ENCODE data around the gene RANBP3L.
"Not testable (repeated sequence)": the region's sequence is repeated elsewhere in the genome, so short reads cannot be mapped to it uniquely, and the experiment has no call there.

RANBP3L gene, protein sequence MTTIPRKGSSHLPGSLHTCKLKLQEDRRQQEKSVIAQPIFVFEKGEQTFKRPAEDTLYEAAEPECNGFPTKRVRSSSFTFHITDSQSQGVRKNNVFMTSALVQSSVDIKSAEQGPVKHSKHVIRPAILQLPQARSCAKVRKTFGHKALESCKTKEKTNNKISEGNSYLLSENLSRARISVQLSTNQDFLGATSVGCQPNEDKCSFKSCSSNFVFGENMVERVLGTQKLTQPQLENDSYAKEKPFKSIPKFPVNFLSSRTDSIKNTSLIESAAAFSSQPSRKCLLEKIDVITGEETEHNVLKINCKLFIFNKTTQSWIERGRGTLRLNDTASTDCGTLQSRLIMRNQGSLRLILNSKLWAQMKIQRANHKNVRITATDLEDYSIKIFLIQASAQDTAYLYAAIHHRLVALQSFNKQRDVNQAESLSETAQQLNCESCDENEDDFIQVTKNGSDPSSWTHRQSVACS

GRCh38 chr5:36301858-36302603 is at the start of gene RANBP3L:
Gene RANBP3L (minus strand): TSS chr5:36301902. CDS start chr5:36301416, 486 bp downstream.
- peak; percentile 12 for DNase-seq (ENCODE audit: low spot score)

DNA sequence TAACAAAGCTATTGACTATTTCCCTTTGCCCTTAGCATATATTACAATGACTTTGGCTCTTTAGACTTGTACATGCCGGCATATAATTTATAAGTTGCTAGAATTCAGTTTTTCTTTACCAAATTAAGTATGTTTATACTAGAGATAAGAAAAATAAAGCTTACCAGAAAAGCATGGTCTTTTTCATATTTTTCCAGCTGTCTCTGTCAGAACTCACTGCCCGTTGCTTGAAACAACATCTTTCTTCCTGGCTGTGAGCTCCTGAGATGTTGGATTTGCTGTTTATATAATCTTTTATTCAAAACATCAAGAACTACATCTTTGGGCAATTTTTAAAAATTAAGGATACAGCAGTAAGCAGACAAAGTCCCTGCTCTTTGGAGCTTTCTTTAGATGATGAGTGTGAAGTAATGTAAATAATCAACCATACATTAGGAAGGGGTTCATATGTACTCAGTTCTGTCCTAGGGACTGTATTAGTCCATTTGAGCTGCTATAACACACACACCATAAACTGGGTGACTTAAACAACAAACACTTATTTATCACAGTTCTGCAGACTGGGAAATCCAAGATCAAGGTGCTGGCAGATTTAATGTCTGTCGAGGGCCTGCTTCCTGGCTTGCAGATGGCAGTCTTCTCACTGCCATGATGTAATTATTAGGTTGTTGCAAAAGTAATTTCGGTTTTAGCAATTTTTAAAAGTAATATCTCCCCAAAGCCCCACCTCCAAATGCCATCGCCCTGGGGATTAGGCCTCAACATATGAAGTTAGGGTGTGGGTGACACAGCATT is 45.4 kb upstream of the RANBP3L start:
- DNase-seq (ENCODE audit: low spot score), result no peak

DNA sequence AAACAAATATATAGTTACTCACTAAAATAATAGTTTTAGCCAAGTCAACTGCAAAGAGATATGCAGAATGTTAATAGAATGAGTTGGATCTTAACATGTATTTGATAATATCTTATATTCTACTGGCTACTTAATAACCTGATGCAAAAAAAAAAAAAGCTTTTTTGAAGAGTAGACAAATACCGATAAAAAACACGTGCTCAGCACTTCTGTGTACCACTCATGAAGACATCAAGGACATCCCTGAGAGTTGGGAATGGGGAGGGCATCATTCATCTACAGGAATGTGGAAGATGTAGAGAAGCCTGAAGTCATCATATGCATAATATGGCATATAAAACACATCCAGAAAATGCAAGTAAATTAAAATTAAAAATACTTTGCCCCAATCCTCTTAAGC is 43.2 kb upstream of the RANBP3L start:
- DNase-seq (ENCODE audit: low spot score), result no peak

- DNase-seq (ENCODE audit: low spot score), result not testable (repeated sequence)
These were observed 40.0 kb upstream of the RANBP3L start for GRCh38 chr5:36341720-36342119.

DNA sequence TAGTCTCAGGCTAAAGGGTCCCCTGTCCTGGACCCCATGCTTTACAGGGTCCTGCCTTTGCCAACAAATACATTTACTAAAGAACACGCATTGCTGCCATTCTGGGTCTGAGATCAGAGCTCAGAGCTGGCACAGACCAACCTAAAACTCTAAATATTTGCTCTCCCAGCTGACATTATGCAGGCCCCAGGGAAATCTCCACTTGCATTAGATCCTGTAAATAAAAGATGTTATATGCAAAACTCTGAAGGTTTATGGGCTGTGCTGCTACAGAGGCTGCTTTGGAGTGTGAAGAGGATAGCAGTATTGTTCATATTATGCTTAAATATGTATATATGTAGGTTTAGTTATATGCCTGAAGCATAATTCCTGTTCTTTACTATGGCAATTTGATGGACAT is 35.9 kb upstream of the RANBP3L start:
- no peak for DNase-seq (ENCODE audit: low spot score)

GRCh38 chr5:36334315-36334714 is 32.6 kb upstream of the RANBP3L start:
- no peak for DNase-seq (ENCODE audit: low spot score)

DNA sequence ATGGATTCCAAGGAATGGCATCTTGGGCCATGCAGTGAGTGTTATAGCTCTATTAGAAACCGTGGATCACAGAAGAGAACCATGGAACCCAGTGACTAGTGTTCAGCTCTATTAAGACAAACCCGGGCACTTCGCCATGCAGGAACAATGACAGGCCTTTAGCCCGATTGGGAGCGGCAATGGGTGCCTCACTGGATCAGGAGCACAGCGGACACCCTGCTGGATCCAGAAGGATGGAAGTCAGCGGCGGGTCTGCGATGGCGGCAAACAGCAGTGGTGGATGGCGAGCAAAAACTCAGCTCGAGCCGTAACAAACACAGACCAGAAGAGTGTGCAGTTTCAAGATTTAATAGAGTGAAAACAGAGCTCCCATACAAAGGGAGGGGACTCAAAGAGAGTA is 31.0 kb upstream of the RANBP3L start:
- not testable (repeated sequence) for DNase-seq (ENCODE audit: low spot score)

DNA sequence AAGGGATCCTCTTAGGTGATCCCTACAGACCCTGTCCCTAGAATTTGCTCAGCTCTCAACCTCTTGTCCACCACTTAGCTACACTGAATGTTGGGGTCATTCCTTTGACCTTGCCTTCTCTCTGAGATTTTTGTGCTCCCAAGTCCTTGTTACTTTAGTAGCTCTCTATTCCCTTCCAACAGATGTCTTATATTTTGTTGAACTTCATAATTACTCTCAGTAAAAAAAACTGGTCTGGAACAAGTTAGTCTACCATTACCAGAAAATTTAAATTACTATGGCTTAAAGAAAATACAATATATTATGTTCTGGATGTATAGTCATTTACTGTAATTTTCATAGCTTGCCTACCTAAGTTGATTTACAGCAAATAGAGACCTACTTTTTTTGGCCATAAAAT is 23.5 kb upstream of the RANBP3L start:
- no peak for DNase-seq (ENCODE audit: low spot score)

DNA sequence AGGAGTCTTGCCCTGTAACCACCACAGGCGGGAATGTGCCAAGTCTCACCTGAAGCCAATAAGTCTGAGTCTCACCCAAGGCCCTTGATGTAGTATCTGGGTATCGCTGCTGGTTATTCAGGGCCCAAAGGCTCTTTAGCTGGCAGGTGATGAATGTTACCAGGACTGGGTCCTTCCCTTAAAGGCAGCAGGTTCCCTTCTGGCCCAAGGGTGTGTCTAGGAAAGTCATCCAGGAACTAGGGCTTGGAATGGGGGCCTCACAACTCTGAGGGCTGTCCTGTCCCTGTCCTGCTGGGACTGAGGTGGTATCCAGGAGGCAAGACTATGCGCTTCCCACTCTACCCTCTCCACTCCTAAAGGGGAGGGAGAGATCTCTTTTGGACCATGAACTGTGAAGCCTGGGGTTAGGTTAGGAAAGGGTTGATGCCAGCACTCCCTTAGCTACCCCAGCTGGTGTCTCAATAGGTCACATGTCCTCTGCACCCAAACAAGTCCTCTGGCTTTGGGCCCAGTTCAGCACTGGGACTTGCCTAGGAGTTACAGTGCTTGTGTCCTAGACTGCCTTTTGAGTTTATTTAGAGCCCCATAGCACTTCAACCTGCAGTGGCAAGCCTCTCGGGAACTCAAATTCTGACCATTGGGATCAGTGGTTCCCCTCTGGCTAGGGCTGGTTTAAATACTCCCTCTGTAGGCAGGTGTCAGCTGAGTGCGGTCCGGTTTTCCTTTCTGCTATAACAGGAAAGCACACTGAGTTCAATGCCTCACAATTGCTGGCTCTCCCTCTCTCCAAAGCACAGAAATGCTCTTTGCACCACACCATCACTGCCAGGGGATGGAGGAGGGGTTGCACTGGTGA is 22.5 kb upstream of the RANBP3L start:
- DNase-seq (ENCODE audit: low spot score), result no peak

DNA sequence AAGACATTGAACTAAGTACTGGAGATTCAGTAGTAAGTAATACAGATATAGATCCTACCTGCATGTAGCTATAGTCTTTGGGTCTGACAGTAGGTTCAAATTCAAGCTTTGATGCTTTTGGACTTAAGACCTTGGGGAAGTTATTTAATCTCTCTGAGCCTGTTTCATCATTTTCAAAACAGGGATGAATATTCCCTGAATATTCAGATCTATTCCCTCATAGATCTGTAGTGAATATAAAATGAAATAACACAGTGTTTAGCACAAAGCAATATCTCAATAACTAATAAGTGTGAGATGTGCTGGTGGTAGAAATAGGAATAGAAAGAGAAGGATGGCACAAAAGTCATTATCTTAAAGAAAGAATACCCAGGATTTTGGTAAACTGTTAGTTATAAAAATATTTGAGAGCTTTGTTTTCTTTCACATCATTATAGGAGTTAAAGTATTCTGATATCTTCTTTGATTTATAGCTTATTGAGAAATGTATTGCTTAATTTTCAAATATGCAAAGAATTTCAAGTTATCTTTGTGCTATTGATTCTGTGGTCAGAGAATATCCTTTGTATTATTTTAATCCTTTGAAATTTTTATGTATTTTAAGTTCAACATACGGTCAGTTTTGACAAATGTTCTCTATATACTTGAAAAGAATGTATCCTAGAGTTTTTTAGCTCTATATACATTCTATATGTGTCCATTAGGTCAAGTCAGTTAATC is 11.4 kb upstream of the RANBP3L start:
- no peak for DNase-seq (ENCODE audit: low spot score)

DNA sequence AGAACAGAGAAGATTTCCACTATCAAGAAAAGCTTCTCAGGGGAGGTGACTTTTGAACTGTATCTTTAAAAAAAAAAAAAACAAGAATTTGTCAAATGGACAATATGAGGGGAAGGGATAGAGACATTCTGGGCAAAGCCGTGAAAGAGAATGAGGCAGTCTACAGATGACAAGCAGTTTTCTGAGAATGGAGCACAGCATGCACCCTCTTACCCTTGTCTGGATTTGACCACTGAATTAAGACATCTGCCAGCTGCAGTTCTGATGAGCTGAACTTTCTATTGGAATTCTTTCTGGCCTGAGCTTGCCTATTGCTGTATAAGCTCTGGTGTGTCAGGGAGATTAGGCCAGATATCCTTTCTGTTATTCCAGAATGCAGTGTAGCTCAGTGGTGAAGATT is 10.3 kb upstream of the RANBP3L start:
- DNase-seq (ENCODE audit: low spot score), result no peak

- DNase-seq (ENCODE audit: low spot score), result no peak
These were observed 8.4 kb upstream of the RANBP3L start for GRCh38 chr5:36310138-36310537.

- DNase-seq (ENCODE audit: low spot score), result peak; percentile 39
These were observed 4.0 kb upstream of the RANBP3L start for GRCh38 chr5:36305571-36306326.

- DNase-seq (ENCODE audit: low spot score), result no peak
These were observed 2.5 kb upstream of the RANBP3L start for GRCh38 chr5:36304095-36304805.

GRCh38 chr5:36300927-36301540 is 668 bp downstream of the RANBP3L start:
- no peak for DNase-seq (ENCODE audit: low spot score)

- no peak for DNase-seq (ENCODE audit: low spot score)
These were observed 1.3 kb downstream of the RANBP3L start for GRCh38 chr5:36300191-36300926.

DNA sequence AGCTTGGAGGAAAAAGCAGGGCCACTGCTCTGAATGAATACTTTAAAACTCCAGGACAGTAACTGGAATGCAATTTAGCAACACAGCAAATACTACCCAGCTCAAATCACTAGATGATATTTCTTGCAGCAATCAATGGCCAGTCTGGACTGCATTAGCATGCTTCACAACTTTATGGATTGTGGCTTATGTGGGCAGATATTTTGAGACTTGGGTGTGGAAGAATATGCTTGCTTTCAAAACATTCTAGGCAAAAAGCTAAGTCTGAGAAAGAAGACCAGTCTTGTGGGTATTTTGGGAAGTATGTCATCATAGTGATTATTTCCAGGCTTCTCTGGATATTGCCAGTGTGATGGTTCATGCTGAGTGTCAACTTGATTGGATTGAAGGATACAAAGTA is 3.1 kb downstream of the RANBP3L start:
- no peak for DNase-seq (ENCODE audit: low spot score)

DNA sequence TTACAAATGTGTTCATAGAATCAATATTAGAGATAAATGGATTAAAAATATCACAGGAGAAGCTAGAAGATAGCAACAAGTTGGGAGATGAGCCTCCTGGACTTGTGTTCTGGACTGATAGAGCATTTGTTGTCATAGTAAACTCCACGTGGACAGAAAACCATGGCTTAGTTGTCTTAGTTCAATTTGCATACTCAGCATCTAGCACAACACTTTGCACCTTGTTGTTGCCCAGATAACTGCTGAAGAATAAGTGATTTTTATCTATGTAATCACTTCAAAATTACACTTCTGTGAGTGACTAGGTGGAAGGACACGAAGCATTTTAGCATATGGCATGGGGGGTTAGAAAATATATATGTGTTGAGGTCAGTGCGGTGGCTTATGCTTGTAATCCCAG is 4.0 kb downstream of the RANBP3L start:
- no peak for DNase-seq (ENCODE audit: low spot score)
